Breast epithelium (tissue), 4 donors: Measurements from ENCODE around the gene PFAS. TPM values are rescaled to one million over a fixed set of nuclear protein-coding genes. Genes with fewer than 3 reads are reported as not detected.

Experiments
- DNase-seq, 2 donors: peaks; one replicate each; pipeline ENCODE4 v3.0.0-alpha.2; 2019; ENCODE audit warnings: low spot score in 2 of 2
- H3K27ac ChIP-seq, 2 donors: fragments of 200-600 bp; sonication (generic) in 1 of 2; one replicate each; pipeline ENCODE4 v1.5.1; 2016 to 2019; ENCODE audit warnings: mild to moderate bottlenecking in 1 of 2
- H3K27me3 ChIP-seq, 2 donors: fragments of 200-600 bp; sonication (generic) in 1 of 2; one replicate each; pipeline versions ENCODE4 v1.5.1 to v1.6.0; 2017 to 2019; ENCODE audit warnings: control low read depth in 1 of 2, mild to moderate bottlenecking in 1 of 2
- H3K36me3 ChIP-seq: fragments of 200-600 bp; one replicate; pipeline ENCODE4 v1.5.1; 2019
- H3K4me1 ChIP-seq, 2 donors: fragments of 200-600 bp; sonication (generic); one replicate each; pipeline ENCODE4 v1.5.1; 2016 to 2019; ENCODE audit warnings: control low read depth in 1 of 2
- H3K4me3 ChIP-seq, 3 donors: fragments of 200-600 bp; sonication (generic); 1 replicate in 2 of 3; 2 replicates in 1 of 3; pipeline ENCODE4 v1.5.1; 2016 to 2019; ENCODE audit warnings: mild to moderate bottlenecking in 3 of 3, moderate library complexity in 2 of 3
- H3K9me3 ChIP-seq, 2 donors: fragments of 200-600 bp; sonication (generic) in 1 of 2; one replicate each; pipeline ENCODE4 v1.5.1; 2016 to 2019; ENCODE audit warnings: control low read depth in 1 of 2
- POLR2A ChIP-seq: fragments of 450-650 bp; IDR thresholded peaks from one replicate; pipeline ENCODE4 v1.6.1; 2016; ENCODE audit warnings: antibody characterized with exemption, mild to moderate bottlenecking, moderate library complexity
- POLR2AphosphoS5 ChIP-seq, 3 donors: sonication (generic); formaldehyde crosslinking; IDR thresholded peaks; one replicate each; pipeline ENCODE4 v1.6.1; 2017; ENCODE audit warnings: antibody characterized with exemption in 3 of 3
- intact Hi-C: fragments of 100-400 bp; cut with DNase I; formaldehyde crosslinking; loops from one replicate; pipeline ENCODE4 v1.15.1; 2023; ENCODE audit warnings: low total_unique reads
- total RNA-seq, 3 donors: library from RNA; depleted of rRNA; stranded (reverse); fragments of >200 nt; gene quantifications; one replicate each; pipeline ENCODE4 v1.1.0, GENCODE V29; 2016
- TF ChIP-seq, protein P1 (sequence below), 3 donors: fragments of 450-650 bp; IDR thresholded peaks; one replicate each; pipeline ENCODE4 v1.5.1; 2016 to 2017; ENCODE audit warnings: antibody characterized with exemption in 3 of 3, mild to moderate bottlenecking in 3 of 3, moderate library complexity in 3 of 3

Gene PFAS
- total RNA-seq, 3 donors from 2014 or later = 10.2 to 23.6 (median 18.7) TPM

GRCh38 chr17:8268550-8269298 lies 19.6 kb downstream of the PFAS start:
- no peak overlapping the region for H3K4me3 ChIP-seq
- peaks cover 5% of the 10 kb centered on the region for H3K36me3 ChIP-seq
- no peaks in the 10 kb centered on the region for H3K4me1 ChIP-seq
- intact Hi-C loops = no loop called here
- no peaks in the 10 kb centered on the region for H3K27me3 ChIP-seq
- no peak overlapping the region for H3K27ac ChIP-seq
- no peak for DNase-seq
- TF ChIP-seq, protein P1, sequence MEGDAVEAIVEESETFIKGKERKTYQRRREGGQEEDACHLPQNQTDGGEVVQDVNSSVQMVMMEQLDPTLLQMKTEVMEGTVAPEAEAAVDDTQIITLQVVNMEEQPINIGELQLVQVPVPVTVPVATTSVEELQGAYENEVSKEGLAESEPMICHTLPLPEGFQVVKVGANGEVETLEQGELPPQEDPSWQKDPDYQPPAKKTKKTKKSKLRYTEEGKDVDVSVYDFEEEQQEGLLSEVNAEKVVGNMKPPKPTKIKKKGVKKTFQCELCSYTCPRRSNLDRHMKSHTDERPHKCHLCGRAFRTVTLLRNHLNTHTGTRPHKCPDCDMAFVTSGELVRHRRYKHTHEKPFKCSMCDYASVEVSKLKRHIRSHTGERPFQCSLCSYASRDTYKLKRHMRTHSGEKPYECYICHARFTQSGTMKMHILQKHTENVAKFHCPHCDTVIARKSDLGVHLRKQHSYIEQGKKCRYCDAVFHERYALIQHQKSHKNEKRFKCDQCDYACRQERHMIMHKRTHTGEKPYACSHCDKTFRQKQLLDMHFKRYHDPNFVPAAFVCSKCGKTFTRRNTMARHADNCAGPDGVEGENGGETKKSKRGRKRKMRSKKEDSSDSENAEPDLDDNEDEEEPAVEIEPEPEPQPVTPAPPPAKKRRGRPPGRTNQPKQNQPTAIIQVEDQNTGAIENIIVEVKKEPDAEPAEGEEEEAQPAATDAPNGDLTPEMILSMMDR (IDR thresholded peaks at IDR 0.05) = no peak
- TF ChIP-seq POLR2A (no peak), POLR2AphosphoS5 (IDR thresholded peaks at IDR 0.05) (no peak)
- no peaks in the 10 kb centered on the region for H3K9me3 ChIP-seq

GRCh38 chr17:8272421-8272820 lies 23.3 kb downstream of the PFAS start:
- Histone ChIP-seq H3K9me3 (no peaks in the 10 kb centered on the region), H3K27ac (no peak overlapping the region), H3K36me3 (peaks cover 5% of the 10 kb centered on the region), H3K4me3 (no peak overlapping the region), H3K4me1 (no peaks in the 10 kb centered on the region), H3K27me3 (no peaks in the 10 kb centered on the region)
- DNase-seq = no peak
- TF ChIP-seq, protein P1 (IDR thresholded peaks at IDR 0.05) = no peak
- TF ChIP-seq POLR2AphosphoS5 (IDR thresholded peaks at IDR 0.05) (no peak), POLR2A (no peak)
- intact Hi-C loops = no loop called here

DNA sequence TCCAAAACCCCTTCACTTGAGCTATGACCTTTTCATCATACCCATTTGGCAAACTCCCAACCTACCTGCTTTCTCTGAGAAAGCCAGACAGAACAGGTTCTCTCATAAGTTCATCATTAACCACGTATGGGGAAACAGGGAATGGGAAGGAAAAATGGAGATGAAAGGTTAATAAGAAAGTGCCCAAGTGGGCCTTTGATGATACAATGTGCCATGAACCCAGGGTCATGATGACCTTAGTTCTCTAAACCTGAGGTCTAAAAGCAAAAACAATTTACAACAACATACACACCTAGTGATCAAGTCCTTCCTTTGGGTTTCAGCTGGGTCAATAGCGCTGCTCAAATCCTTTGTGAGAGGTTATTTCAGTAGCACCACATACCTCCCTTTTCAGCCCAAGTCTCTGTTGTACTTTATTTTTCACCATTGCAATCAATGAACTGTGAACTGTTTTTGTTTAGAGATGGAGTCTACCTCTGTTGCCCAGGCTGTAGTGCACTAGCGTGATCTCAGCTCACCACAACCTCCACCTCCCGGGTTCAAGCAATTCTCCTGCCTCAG lies 24.9 kb downstream of the PFAS start:
- intact Hi-C loops = no loop called here
- Histone ChIP-seq H3K4me1 (no peaks in the 10 kb centered on the region), H3K27ac (no peak overlapping the region), H3K4me3 (no peak overlapping the region), H3K9me3 (no peaks in the 10 kb centered on the region), H3K36me3 (no peaks in the 10 kb centered on the region), H3K27me3 (no peaks in the 10 kb centered on the region)
- TF ChIP-seq POLR2AphosphoS5 (IDR thresholded peaks at IDR 0.05) (no peak), POLR2A (no peak)
- TF ChIP-seq, protein P1 (IDR thresholded peaks at IDR 0.05) = no peak
- no peak for DNase-seq

- Histone ChIP-seq H3K4me3 (no peak overlapping the region), H3K27ac (no peak overlapping the region), H3K4me1 (no peaks in the 10 kb centered on the region), H3K9me3 (no peaks in the 10 kb centered on the region), H3K27me3 (no peaks in the 10 kb centered on the region), H3K36me3 (no peaks in the 10 kb centered on the region)
- DNase-seq = no peak
- intact Hi-C loops = no loop called here
- TF ChIP-seq, protein P1 (IDR thresholded peaks at IDR 0.05) = no peak
- TF ChIP-seq POLR2A (no peak), POLR2AphosphoS5 (IDR thresholded peaks at IDR 0.05) (no peak)
Measured at GRCh38 chr17:8274816-8275215, 25.7 kb downstream of the PFAS start.
